Activated T-cell treated with anti-CD3 and anti-CD28 coated beads, Interleukin-2, amount 50 U/mL, for 48 hours (primary cell): ENCODE data around the gene KANK4.

ENCODE experiments used
- DNase-seq, 2 experiments: peaks; one replicate each; pipeline ENCODE4 v3.0.0-alpha.2; 2020

The KANK4 gene

DNA sequence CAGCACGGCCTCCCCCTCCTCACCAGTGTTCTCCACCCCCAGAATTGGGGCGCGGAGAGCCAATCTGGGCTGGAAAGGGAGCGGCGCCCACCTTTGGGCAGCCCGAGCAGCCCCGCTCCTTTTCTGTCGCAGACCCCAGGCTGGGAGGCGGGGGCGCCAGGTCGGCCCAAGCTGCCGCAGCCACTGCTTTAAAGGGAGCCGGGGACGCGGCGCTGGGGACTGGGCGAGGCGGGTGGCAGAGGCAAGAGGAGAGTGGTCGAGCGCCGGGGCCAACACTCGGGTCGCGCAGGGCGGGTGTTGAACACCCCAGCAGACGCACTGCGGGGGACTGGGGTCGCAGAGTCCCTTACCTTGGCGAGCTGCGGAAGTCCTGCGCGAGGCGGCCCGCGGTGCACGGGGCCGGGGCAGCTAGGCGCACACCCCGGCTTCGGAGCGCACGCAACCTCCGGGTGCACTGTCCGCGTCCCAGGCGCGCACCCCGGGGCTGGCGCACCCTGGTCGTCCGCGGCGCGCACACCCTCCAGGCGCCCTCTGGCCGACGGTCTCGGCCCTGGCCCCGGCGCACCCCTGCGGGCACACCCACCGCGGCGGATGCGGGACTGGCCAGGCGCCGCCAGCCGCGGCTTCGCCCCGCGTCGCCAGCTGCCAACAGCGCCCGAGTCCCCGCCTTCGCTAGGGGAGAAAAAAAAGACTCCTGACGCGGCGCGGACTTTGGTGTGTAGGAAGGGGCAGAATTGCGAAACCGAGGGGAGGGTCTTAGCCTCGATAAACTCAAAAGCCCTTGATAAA, at the start of gene KANK4:
TSS of gene KANK4 (minus strand) at position 679 of the 789 bp plus-strand sequence. CDS start 37,870 bp downstream, outside the sequence.
- no peak for DNase-seq

- DNase-seq = no peak
Observed at GRCh38 chr1:62368989-62369388, 49.8 kb upstream of the KANK4 start.

DNA sequence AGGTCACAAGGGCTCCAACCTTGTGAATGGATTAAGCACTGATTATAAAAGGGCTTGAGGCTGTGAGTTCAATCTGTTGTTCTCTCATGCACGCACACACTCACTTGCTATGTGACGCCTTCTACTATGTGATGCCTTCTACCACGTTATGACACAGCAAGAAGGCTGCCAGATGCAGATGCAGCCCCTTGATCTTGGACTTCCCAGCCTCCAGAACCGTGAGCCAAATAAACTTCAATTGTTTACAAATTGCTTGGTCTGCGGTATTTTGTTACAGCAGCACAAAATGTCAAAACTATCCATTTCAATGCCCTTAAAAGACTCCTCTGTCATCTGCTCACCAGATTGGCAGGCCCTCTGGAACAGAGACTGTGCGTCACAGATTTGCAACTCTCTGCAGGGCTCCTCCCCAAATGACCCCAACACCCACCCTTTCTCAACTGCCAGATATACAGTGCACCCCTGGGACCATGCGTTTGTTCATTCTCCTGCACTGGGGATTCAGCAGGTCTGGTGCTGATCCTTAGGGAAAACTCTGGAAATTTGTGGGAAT, 47.8 kb upstream of the KANK4 start:
- no peak for DNase-seq

GRCh38 chr1:62364721-62365120, 45.5 kb upstream of the KANK4 start:
- no peak for DNase-seq

GRCh38 chr1:62362926-62363325, 43.7 kb upstream of the KANK4 start:
- DNase-seq = no peak

DNA sequence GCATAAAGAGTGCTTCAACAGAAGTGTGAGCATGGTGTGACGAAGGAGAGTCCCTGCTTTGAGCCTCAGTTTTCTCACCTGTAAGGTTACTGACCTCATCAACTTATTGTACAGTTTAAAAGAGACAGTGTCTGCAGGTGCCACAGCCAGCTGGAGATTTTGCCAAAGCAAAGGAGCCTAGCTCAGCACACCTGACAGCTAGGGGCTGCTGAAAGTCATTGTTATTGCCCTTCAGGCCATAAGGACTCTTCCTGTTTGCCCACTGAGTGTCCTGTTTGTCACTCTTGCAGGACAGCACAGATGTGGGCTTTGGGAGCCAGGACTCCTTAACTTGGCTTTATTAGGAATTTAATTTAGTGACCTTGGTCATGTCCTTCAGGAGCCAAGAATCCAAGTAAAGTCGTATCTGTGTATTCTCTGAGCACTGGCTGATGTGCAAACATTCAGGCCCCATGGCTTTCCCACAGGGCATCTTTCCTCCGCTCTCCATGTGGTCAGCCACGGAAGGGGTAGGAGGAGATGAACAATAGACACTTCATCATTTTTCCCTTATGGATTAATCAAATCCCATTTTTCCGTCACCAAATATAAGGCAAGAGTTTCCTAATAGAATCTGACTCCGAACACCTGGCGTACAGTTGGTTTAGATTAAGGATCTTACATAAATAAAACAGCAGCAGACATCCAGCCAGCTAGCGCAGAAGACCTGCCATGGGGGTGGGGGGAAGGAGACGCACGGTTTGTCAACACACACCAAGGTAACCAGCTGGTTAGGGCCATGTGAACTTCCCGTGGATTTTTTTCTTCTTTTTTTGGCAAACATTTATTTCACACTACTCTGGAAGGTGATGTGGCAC, 43.1 kb upstream of the KANK4 start:
- no peak for DNase-seq

GRCh38 chr1:62361431-62361830, 42.2 kb upstream of the KANK4 start:
- no peak for DNase-seq

GRCh38 chr1:62358665-62359373, 39.6 kb upstream of the KANK4 start:
- no peak for DNase-seq

GRCh38 chr1:62357916-62358315, 38.7 kb upstream of the KANK4 start:
- no peak for DNase-seq

- DNase-seq = no peak
Observed at GRCh38 chr1:62356257-62356835, 37.1 kb upstream of the KANK4 start.

DNA sequence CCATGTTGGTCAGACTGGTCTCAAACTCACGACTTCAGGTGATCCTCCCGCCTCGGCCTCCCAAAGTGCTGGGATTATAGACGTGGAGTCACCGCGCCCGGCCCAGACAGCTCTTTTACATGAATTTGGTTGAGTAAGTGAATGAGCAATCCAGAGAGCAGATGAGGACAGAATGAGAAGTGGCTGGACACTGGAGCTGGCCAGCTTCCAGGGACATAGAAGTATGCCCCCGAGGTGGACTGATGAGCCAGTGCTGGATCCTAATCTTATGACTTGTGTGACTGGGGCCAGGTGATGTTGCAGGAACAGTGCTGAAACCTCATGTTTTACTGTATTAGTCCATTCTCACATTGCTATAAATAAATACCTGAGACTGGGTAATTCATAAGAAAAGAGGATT, 35.9 kb upstream of the KANK4 start:
- DNase-seq = no peak

GRCh38 chr1:62353853-62354252, 34.6 kb upstream of the KANK4 start:
- no peak for DNase-seq

DNA sequence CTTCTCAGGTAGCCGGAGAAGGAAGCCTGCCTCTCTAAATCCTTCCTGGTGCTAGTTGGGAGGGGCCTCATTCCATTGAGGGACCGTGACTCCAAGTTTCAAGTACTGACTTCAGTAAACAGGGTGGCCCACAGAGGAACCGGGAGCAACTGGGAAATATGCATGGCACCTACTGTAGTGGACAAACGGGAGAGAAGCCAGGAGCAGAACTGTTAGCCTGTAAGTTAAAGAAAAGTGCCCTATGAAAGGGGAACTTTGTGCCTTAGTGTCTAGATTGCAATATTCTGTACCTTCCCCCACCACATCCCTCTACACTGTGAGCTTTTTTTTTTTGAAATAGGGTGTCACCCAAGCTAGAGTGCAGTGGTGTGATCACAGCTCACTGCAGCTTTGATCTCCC, 33.2 kb upstream of the KANK4 start:
- no peak for DNase-seq

- DNase-seq = no peak
Observed at GRCh38 chr1:62349470-62350233, 30.4 kb upstream of the KANK4 start.

DNA sequence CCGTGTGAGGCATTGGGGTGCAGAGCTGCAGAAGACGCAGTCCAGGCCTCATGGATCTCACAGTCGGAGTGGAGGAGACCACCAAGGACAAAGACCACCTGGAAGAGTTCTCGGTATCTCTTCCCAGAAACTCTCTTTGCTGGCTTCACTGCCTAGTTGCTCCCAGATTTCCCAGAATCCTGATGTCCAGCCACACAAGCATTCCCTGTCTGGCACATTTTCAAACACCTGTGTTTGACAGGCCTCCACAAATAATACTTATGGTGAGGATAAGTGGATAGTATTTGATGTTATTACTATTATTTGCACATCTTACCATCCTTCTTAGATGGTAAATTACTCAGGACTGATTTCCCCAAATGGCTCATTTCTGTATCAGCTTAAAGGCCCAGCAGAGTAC, 27.7 kb upstream of the KANK4 start:
- no peak for DNase-seq

DNA sequence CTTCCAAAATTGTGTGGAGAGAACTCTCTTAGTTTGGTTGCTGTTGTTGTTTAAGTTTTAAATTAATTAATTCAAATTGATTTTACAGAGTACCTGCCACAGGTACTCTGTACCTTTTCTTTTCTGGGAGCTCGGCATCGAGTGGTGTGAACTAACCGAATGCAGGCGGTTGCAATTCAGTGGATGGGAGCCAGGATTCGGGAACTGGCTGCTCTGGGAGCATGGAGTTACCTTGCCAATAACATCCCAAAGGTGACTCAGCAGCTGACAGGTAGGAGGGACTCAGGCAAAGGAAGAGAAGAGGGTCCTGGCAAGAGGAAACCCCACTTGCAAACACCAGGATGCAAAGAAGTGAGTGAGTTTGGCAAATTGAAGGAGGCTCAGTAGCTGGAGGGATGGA, 24.7 kb upstream of the KANK4 start:
- DNase-seq = no peak

- DNase-seq = no peak
Observed at GRCh38 chr1:62342270-62342669, 23.0 kb upstream of the KANK4 start.

GRCh38 chr1:62341615-62342014, 22.4 kb upstream of the KANK4 start:
- DNase-seq = no peak

GRCh38 chr1:62341089-62341488, 21.9 kb upstream of the KANK4 start:
- no peak for DNase-seq

DNA sequence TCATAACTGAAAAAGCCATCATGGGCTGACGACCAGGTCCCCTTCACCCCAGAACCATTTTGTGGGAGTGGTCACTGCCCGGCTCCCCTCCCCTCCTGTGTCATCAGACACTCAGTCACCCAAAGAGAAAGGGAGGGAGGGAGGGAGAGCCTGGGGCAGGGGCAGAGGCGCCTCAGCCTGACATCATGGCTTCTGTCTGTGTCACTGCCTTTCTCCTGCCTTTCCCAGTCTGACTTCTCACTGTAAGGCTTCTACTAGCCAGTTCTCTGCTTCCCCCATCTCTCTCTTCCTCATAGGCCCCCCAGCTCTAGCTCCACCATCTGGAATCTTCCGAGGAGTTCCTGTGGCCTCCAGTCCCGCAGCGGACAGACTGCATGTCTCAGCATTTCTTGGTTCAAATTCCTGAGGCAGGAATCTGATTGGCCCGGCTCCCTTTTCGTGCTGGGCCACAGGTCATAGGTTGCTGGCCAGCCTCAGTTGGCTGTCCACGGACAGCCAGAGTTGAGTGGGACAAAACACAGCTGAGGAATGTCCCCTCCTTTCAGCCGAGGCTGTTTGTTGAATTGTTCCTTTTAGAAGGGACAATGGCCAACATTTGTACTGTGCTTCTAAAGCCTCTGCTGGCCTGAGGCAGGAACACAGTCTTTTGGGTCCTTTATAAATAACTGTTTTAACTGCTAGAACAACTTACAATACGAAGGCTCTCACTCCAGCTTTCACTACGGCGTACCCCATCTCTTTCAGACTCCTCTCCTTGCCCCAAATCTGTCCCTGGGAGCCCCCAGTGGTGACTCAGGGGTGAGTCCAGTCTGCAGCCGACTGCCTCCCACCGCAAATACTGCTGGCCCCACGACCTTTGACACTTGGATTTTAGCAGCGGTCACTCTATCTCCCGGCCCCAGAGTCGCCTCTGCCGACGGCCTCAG, 18.7 kb upstream of the KANK4 start:
- DNase-seq = no peak
